Right cardiac atrium (tissue), 5 donors: ENCODE measurements around the gene EHMT1. TPM values are rescaled to one million over a fixed set of nuclear protein-coding genes. Genes with fewer than 3 reads are reported as not detected.
"Not testable (repeated sequence)": the region's sequence is repeated elsewhere in the genome, so short reads cannot be mapped to it uniquely, and the experiment has no call there.

Source experiments
- ATAC-seq, 2 donors: fragments of 200-7000 bp; cut with Tn5 transposase; one replicate each; pipeline versions ENCODE4 v1.8.0 to v1.9.1; 2020; ENCODE audit warnings: moderate library complexity in 2 of 2, mild to moderate bottlenecking in 1 of 2
- DNase-seq, 3 donors: peaks; one replicate each; pipeline ENCODE4 v3.0.0-alpha.2; 2020
- H3K27ac ChIP-seq: one replicate; pipeline ENCODE4 v1.5.1; 2013; ENCODE audit warnings: mild to moderate bottlenecking, low read length, control low read depth, moderate library complexity
- H3K27me3 ChIP-seq: one replicate; pipeline ENCODE4 v1.6.1; 2013; ENCODE audit not compliant: control insufficient read depth, insufficient read depth
- H3K4me1 ChIP-seq: one replicate; pipeline ENCODE4 v1.6.1; 2013; ENCODE audit warnings: low read length; ENCODE audit not compliant: control insufficient read depth, insufficient read depth
- H3K4me3 ChIP-seq: one replicate; pipeline ENCODE4 v1.5.1; 2013; ENCODE audit warnings: low read length, control low read depth
- H3K9me3 ChIP-seq: one replicate; pipeline ENCODE4 v1.6.1; 2013; ENCODE audit warnings: low read length; ENCODE audit not compliant: control insufficient read depth
- WGBS: extraction: QIAGEN DNeasy Blood & Tissue Kit; methylation state at CpG from one replicate; pipeline ENCODE4 v1.1.7; 2013; 5-methylcytosine and 5-hydroxymethylcytosine counted together
- intact Hi-C, 4 donors: fragments of 100-400 bp; cut with DNase I; formaldehyde crosslinking; loops; one replicate each; pipeline versions ENCODE4 v1.11.0 to v1.14.0; 2022 to 2023
- polyA plus RNA-seq: library from polyadenylated mRNA; stranded (reverse); fragments of 200-250 nt; gene quantifications from one replicate; pipeline ENCODE4 v1.2.3, GENCODE V29; 2013
- total RNA-seq, 4 donors: library from RNA; stranded (reverse); fragmentation: NEBNext Ultra II Directional; extraction: Animal tissue kit (Norgen Biotek cat#: 25700); gene quantifications; one replicate each; pipeline ENCODE4 v1.2.1, GENCODE V29; 2021
- donor health status: healthy with polysubstance abuse.
- donor health status: DM: no; HTN: yes; CAD: no.
- donor health status: DM: no; HTN: no; CAD: no.
- donor health status: DM: no; HTN: yes; CAD: no; lungs with severe emphysema.
- donor health status: DM: yes; HTN: yes; CAD: no.

The EHMT1 gene
- total and polyA plus RNA-seq, 5 donors: 23.3 to 38.6 (median 36.0) TPM

DNA sequence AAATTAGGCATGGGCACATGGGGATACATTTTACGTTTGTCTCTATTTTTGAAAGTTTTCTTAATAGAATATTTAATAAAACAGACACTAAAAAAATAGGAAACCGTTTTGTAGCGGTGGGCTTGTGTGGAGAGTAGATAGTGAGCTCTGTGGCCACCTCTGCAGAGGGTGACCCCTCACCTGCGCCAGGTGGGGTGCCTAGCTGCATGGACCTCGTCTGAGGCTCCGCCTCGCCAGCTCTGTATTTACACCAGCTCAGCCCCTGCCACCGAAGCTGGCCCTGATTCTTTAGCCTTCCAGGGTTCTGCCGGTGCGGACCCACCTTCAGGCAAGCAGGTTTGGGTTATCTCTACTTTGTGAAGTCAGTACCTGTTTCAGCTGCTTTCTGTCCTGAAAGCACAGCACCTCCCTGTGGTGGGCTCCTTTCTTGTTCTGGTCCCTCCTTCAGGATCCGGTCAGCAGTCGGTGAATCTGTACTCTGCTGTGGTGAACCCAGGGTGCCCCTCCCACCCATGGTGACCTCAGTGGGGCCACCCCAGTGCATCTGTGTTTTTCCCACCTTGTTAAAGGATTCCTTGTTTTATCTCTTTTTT is 153.6 kb downstream of the EHMT1 start:
- ATAC-seq (no peak), DNase-seq (no peak)
- Histone ChIP-seq H3K27me3 (no peaks in the 10 kb centered on the region), H3K27ac (no peak overlapping the region), H3K9me3 (no peaks in the 10 kb centered on the region), H3K4me1 (no peaks in the 10 kb centered on the region), H3K4me3 (no peak overlapping the region)
- WGBS: 88% methylated on average over 12 of the region's 12 CpGs
- intact Hi-C loops: no loop called here

GRCh38 chr9:137774775-137775386 is 156.1 kb downstream of the EHMT1 start:
- WGBS: 96% methylated on average over 24 of the region's 24 CpGs
- H3K27me3 ChIP-seq: no peaks in the 10 kb centered on the region

GRCh38 chr9:137776306-137776995 is 157.6 kb downstream of the EHMT1 start:
- WGBS: 94% methylated on average over 22 of the region's 22 CpGs
- Histone ChIP-seq H3K4me1 (no peaks in the 10 kb centered on the region), H3K4me3 (no peak overlapping the region), H3K27me3 (no peaks in the 10 kb centered on the region), H3K9me3 (no peaks in the 10 kb centered on the region), H3K27ac (no peak overlapping the region)
- DNase-seq (no peak), ATAC-seq (no peak)
- intact Hi-C loops: no loop called here

More at GRCh38 chr9:137774775-137775386, 156.1 kb downstream of the EHMT1 start:
- Histone ChIP-seq H3K27ac (no peak overlapping the region), H3K9me3 (no peaks in the 10 kb centered on the region), H3K4me3 (no peak overlapping the region), H3K4me1 (no peaks in the 10 kb centered on the region)
- DNase-seq (peak in 1 of 3 donors; percentile 36), ATAC-seq (peak in 1 of 2 donors; percentile 11)
- intact Hi-C loops: no loop called here

DNA sequence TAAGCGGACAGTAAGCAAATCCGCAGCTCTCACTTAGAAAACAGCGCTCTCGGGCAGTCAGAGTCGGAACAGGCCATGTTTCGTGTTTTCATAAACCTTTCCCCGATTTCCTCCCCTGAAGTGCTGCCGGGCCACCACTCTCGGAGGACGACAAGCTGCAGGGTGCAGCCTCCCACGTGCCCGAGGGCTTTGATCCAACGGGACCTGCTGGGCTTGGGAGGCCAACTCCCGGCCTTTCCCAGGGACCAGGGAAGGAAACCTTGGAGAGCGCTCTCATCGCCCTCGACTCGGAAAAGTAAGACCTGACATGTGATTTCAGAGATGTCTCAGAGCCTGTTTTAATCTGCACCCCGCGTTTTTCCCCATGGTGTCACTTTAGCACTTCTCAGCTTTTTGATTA is 159.0 kb downstream of the EHMT1 start:
- H3K4me3 ChIP-seq: no peak overlapping the region
- intact Hi-C loops: no loop called here
- no peaks in the 10 kb centered on the region for H3K4me1 ChIP-seq
- 87% methylated on average over 20 of the region's 20 CpGs for WGBS
- H3K9me3 ChIP-seq: no peaks in the 10 kb centered on the region
- no peak overlapping the region for H3K27ac ChIP-seq
- no peak for ATAC-seq
- DNase-seq: no peak
- no peaks in the 10 kb centered on the region for H3K27me3 ChIP-seq

GRCh38 chr9:137778336-137778735 is 159.5 kb downstream of the EHMT1 start:
- Histone ChIP-seq H3K27ac (no peak overlapping the region), H3K27me3 (no peaks in the 10 kb centered on the region), H3K4me3 (no peak overlapping the region), H3K4me1 (no peaks in the 10 kb centered on the region), H3K9me3 (no peaks in the 10 kb centered on the region)
- no peak for DNase-seq
- intact Hi-C loops: no loop called here
- ATAC-seq: no peak
- WGBS: 93% methylated on average over 11 of the region's 11 CpGs

GRCh38 chr9:137778914-137779313 is 160.1 kb downstream of the EHMT1 start:
- 95% methylated on average over 10 of the region's 10 CpGs for WGBS
- ATAC-seq: no peak

GRCh38 chr9:137780031-137780430 is 161.2 kb downstream of the EHMT1 start:
- H3K4me3 ChIP-seq, DNase-seq, ATAC-seq, H3K27me3 ChIP-seq, H3K4me1 ChIP-seq, H3K9me3 ChIP-seq, intact Hi-C loops, H3K27ac ChIP-seq: not testable (repeated sequence)
- WGBS: 95% methylated on average over 19 of the region's 19 CpGs

More at GRCh38 chr9:137778914-137779313, 160.1 kb downstream of the EHMT1 start:
- Histone ChIP-seq H3K4me3 (no peak overlapping the region), H3K4me1 (no peaks in the 10 kb centered on the region), H3K27me3 (no peaks in the 10 kb centered on the region), H3K9me3 (no peaks in the 10 kb centered on the region), H3K27ac (no peak overlapping the region)
- intact Hi-C loops: no loop called here
- DNase-seq: no peak

DNA sequence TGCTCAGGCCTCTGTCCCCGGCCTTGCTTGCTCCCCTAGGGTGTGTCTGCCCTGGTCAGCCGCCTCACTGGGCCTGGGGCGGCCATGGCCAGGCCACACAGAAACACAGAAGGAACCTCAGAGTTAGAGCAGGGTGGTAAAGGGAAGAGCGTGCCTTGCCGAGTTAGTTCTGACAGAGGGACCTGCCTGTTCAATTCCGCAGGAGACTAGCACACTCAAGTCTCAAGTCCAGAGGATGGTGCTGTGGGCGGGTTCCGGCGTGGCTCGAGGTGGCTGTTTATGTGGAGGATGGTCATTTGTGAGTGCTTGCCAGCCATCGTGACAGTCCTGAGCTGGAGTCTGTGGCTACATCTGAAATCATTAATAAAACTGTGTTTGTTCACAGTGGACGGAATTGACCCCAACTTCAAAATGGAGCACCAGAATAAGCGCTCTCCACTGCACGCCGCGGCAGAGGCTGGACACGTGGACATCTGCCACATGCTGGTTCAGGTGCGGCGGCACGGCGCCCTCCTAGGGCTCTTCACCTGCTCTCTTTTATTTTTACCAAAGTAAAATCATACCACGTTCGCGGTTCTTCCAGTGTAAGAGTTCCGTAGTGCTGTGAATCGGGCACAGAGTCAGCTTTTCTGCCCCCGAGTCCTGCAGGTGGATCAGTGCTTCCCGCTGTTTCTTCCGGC is 163.2 kb downstream of the EHMT1 start:
- intact Hi-C loops: no loop called here
- no peaks in the 10 kb centered on the region for H3K4me1 ChIP-seq
- no peak for ATAC-seq
- H3K4me3 ChIP-seq: no peak overlapping the region
- no peaks in the 10 kb centered on the region for H3K9me3 ChIP-seq
- WGBS: 97% methylated on average over 29 of the region's 29 CpGs
- H3K27me3 ChIP-seq: no peaks in the 10 kb centered on the region
- DNase-seq: no peak
- no peak overlapping the region for H3K27ac ChIP-seq

GRCh38 chr9:137783521-137783920 is 164.7 kb downstream of the EHMT1 start:
- Histone ChIP-seq H3K4me1 (no peaks in the 10 kb centered on the region), H3K9me3 (no peaks in the 10 kb centered on the region), H3K27ac (no peak overlapping the region), H3K27me3 (no peaks in the 10 kb centered on the region), H3K4me3 (no peak overlapping the region)
- no peak for ATAC-seq
- DNase-seq: no peak
- intact Hi-C loops: no loop called here
- WGBS: 90% methylated on average over 12 of the region's 12 CpGs

GRCh38 chr9:137784046-137784445 is 165.2 kb downstream of the EHMT1 start:
- H3K27ac ChIP-seq: no peak overlapping the region
- no peak overlapping the region for H3K4me3 ChIP-seq
- no peak for ATAC-seq
- H3K4me1 ChIP-seq: no peaks in the 10 kb centered on the region
- H3K9me3 ChIP-seq: no peaks in the 10 kb centered on the region
- no peak for DNase-seq
- H3K27me3 ChIP-seq: no peaks in the 10 kb centered on the region
- WGBS: 82% methylated on average over 12 of the region's 12 CpGs
- intact Hi-C loops: no loop called here
